ENCODE results near the gene ZDHHC6.

ZDHHC6 gene

GRCh38 chr10:112461029-112461887 lies 14.5 kb upstream of the ZDHHC6 start:
- peaks cover 9% of the 10 kb centered on the region; the same call in 1 of the 2 replicates for H4K20me1 ChIP-seq (ENCODE audit: insufficient read depth, low read length)
- no peak overlapping the region for H3K27ac ChIP-seq (ENCODE audit: low read length)
- no peak overlapping the region for H2AFZ ChIP-seq (ENCODE audit: low read length)
- H3K27me3 ChIP-seq (replicated peaks; ENCODE audit: insufficient read depth, low read length), result no peaks in the 10 kb centered on the region
- peaks cover 9% of the 10 kb centered on the region; the same call in 1 of the 2 replicates for H3K4me1 ChIP-seq (ENCODE audit: low read length)
- no peak overlapping the region for H3K4me3 ChIP-seq (ENCODE audit: low read length)
- no peaks in the 10 kb centered on the region; the same call in 1 of the 2 replicates for H3K79me2 ChIP-seq (ENCODE audit: low read length)
- no peaks in the 10 kb centered on the region for H3K9me2 ChIP-seq (replicated peaks; ENCODE audit: insufficient read depth, low read length)
- TF ChIP-seq EZH2phosphoT487 (IDR thresholded peaks at IDR 0.05; ENCODE audit: low read length), result no peak
- TF ChIP-seq CTCF (IDR thresholded peaks at IDR 0.05; ENCODE audit: low read length), result no peak
- no peak for TF ChIP-seq EZH2 (optimal IDR thresholded peaks at IDR 0.05; ENCODE audit: low read depth, low read length)
- H3K36me3 ChIP-seq (replicated peaks; ENCODE audit: insufficient read depth, low read length), result no peaks in the 10 kb centered on the region
- H3K9ac ChIP-seq (ENCODE audit: low read length), result no peak overlapping the region
- H3K9me3 ChIP-seq (replicated peaks; ENCODE audit: insufficient read depth, low read length), result no peaks in the 10 kb centered on the region
- H3F3A ChIP-seq (ENCODE audit: insufficient read depth, low read length), result peaks cover 5% of the 10 kb centered on the region
- no peak overlapping the region for H3K4me2 ChIP-seq (ENCODE audit: low read depth, low read length)
- no peak for DNase-seq

GRCh38 chr10:112460366-112460765 lies 13.7 kb upstream of the ZDHHC6 start:
- no peak overlapping the region for H3K9ac ChIP-seq (ENCODE audit: low read length)
- H3K36me3 ChIP-seq (replicated peaks; ENCODE audit: insufficient read depth, low read length), result no peaks in the 10 kb centered on the region
- H3K79me2 ChIP-seq (ENCODE audit: low read length), result no peaks in the 10 kb centered on the region
- H3K27ac ChIP-seq (ENCODE audit: low read length), result no peak overlapping the region
- peaks cover 4% of the 10 kb centered on the region for H3F3A ChIP-seq (ENCODE audit: insufficient read depth, low read length)
- no peak overlapping the region for H2AFZ ChIP-seq (ENCODE audit: low read length)
- no peak overlapping the region for H3K4me3 ChIP-seq (ENCODE audit: low read length)
- 0 out of 2 replicates have a peak, but pooled peaks cover 4% of the 10 kb centered on the region for H4K20me1 ChIP-seq (ENCODE audit: insufficient read depth, low read length)
- no peak for DNase-seq
- H3K27me3 ChIP-seq (replicated peaks; ENCODE audit: insufficient read depth, low read length), result no peaks in the 10 kb centered on the region
- H3K4me1 ChIP-seq (ENCODE audit: low read length), result peaks cover 4% of the 10 kb centered on the region; the same call in 1 of the 2 replicates
- H3K9me2 ChIP-seq (replicated peaks; ENCODE audit: insufficient read depth, low read length), result no peaks in the 10 kb centered on the region
- no peak for TF ChIP-seq EZH2 (optimal IDR thresholded peaks at IDR 0.05; ENCODE audit: low read depth, low read length)
- TF ChIP-seq EZH2phosphoT487 (IDR thresholded peaks at IDR 0.05; ENCODE audit: low read length), result no peak
- no peak for TF ChIP-seq CTCF (IDR thresholded peaks at IDR 0.05; ENCODE audit: low read length)
- H3K4me2 ChIP-seq (ENCODE audit: low read depth, low read length), result no peak overlapping the region
- no peaks in the 10 kb centered on the region for H3K9me3 ChIP-seq (replicated peaks; ENCODE audit: insufficient read depth, low read length)

GRCh38 chr10:112456533-112456932 lies 9.8 kb upstream of the ZDHHC6 start:
- no peak for DNase-seq
- Histone ChIP-seq H3K79me2 (ENCODE audit: low read length) (peaks cover 2% of the 10 kb centered on the region; the same call in 1 of the 2 replicates), H3K27me3 (replicated peaks; ENCODE audit: insufficient read depth, low read length) (no peaks in the 10 kb centered on the region), H2AFZ (ENCODE audit: low read length) (no peak overlapping the region), H3K36me3 (replicated peaks; ENCODE audit: insufficient read depth, low read length) (no peaks in the 10 kb centered on the region), H3K9me3 (replicated peaks; ENCODE audit: insufficient read depth, low read length) (no peaks in the 10 kb centered on the region), H3K9me2 (replicated peaks; ENCODE audit: insufficient read depth, low read length) (no peaks in the 10 kb centered on the region), H3K9ac (ENCODE audit: low read length) (no peak overlapping the region), H3K27ac (ENCODE audit: low read length) (no peak overlapping the region), H3K4me1 (ENCODE audit: low read length) (no peaks in the 10 kb centered on the region), H3K4me3 (ENCODE audit: low read length) (no peak overlapping the region), H3F3A (ENCODE audit: insufficient read depth, low read length) (no peaks in the 10 kb centered on the region), H4K20me1 (ENCODE audit: insufficient read depth, low read length) (no peaks in the 10 kb centered on the region), H3K4me2 (ENCODE audit: low read depth, low read length) (no peak overlapping the region)
- TF ChIP-seq EZH2 (optimal IDR thresholded peaks at IDR 0.05; ENCODE audit: low read depth, low read length), result no peak
- peak; percentile 19; the same call in 1 of the 2 replicates for TF ChIP-seq CTCF (IDR thresholded peaks at IDR 0.05; ENCODE audit: low read length)
- no peak for TF ChIP-seq EZH2phosphoT487 (IDR thresholded peaks at IDR 0.05; ENCODE audit: low read length)
